ENCODE measurements around the gene SH3RF1.
"Not testable (repeated sequence)": the region's sequence is repeated elsewhere in the genome, so short reads cannot be mapped to it uniquely, and the experiment has no call there.

Gene SH3RF1

GRCh38 chr4:169225812-169226211, 44.9 kb downstream of the SH3RF1 start:
- DNase-seq (ENCODE audit: low read depth) = no peak

GRCh38 chr4:169225058-169225751, 45.6 kb downstream of the SH3RF1 start:
- DNase-seq (ENCODE audit: low read depth) = no peak

GRCh38 chr4:169222761-169223160, 48.0 kb downstream of the SH3RF1 start:
- DNase-seq (ENCODE audit: low read depth) = no peak

GRCh38 chr4:169221662-169222061, 49.1 kb downstream of the SH3RF1 start:
- DNase-seq (ENCODE audit: low read depth) = no peak

GRCh38 chr4:169220854-169221411, 49.8 kb downstream of the SH3RF1 start:
- DNase-seq (ENCODE audit: low read depth) = no peak

GRCh38 chr4:169220447-169220846, 50.3 kb downstream of the SH3RF1 start:
- DNase-seq (ENCODE audit: low read depth) = no peak

- no peak for DNase-seq (ENCODE audit: low read depth)
Observed at GRCh38 chr4:169219440-169219839, 51.3 kb downstream of the SH3RF1 start.

GRCh38 chr4:169215656-169216055, 55.1 kb downstream of the SH3RF1 start:
- DNase-seq (ENCODE audit: low read depth) = no peak

GRCh38 chr4:169212981-169213380, 57.8 kb downstream of the SH3RF1 start:
- no peak for DNase-seq (ENCODE audit: low read depth)

GRCh38 chr4:169210504-169211118, 60.1 kb downstream of the SH3RF1 start:
- DNase-seq (ENCODE audit: low read depth) = no peak

GRCh38 chr4:169209388-169209883, 61.3 kb downstream of the SH3RF1 start:
- DNase-seq (ENCODE audit: low read depth) = no peak

GRCh38 chr4:169208516-169208915, 62.2 kb downstream of the SH3RF1 start:
- no peak for DNase-seq (ENCODE audit: low read depth)

- DNase-seq (ENCODE audit: low read depth) = no peak
Observed at GRCh38 chr4:169208090-169208455, 62.7 kb downstream of the SH3RF1 start.

- DNase-seq (ENCODE audit: low read depth) = no peak
Observed at GRCh38 chr4:169207436-169208089, 63.2 kb downstream of the SH3RF1 start.

- DNase-seq (ENCODE audit: low read depth) = no peak
Observed at GRCh38 chr4:169205744-169206080, 65.0 kb downstream of the SH3RF1 start.

- DNase-seq (ENCODE audit: low read depth) = no peak
Observed at GRCh38 chr4:169205075-169205743, 65.5 kb downstream of the SH3RF1 start.

GRCh38 chr4:169203891-169204290, 66.9 kb downstream of the SH3RF1 start:
- DNase-seq (ENCODE audit: low read depth) = no peak

- DNase-seq (ENCODE audit: low read depth) = not testable (repeated sequence)
Observed at GRCh38 chr4:169203278-169203677, 67.5 kb downstream of the SH3RF1 start.

- DNase-seq (ENCODE audit: low read depth) = no peak
Observed at GRCh38 chr4:169202878-169203277, 67.9 kb downstream of the SH3RF1 start.

- no peak for DNase-seq (ENCODE audit: low read depth)
Observed at GRCh38 chr4:169202145-169202699, 68.5 kb downstream of the SH3RF1 start.

- DNase-seq (ENCODE audit: low read depth) = no peak
Observed at GRCh38 chr4:169201222-169202144, 69.3 kb downstream of the SH3RF1 start.

Data from stimulated activated CD4-positive, alpha-beta T cell treated with anti-CD3 and anti-CD28 coated beads, Interleukin-2, amount 100 ng/mL, for 4 hours (primary cell).